T-cell (primary cell): Measurements from ENCODE around the gene JAKMIP1. TPM values are rescaled to one million over a fixed set of nuclear protein-coding genes. Genes with fewer than 3 reads are reported as not detected.
A peak's percentile ranks its signal among the peaks of the same experiment; 100 is the strongest.

Experiments used
- ATAC-seq, 4 experiments: fragments of 200-7000 bp in 3 of 4; fragments of 150-1000 bp in 1 of 4; cut with Tn5 transposase; replicated peaks in 1 of 4; 1 replicate in 3 of 4; 2 replicates in 1 of 4; pipeline ENCODE4 v1.10.0; 2021; ENCODE audit warnings: moderate library complexity in 3 of 4, mild to moderate bottlenecking in 2 of 4, moderate number of reproducible peaks in 1 of 4
- CTCF ChIA-PET, 2 donors: fragments of 300-600 bp; sonication (Branson Sonifier 250); formaldehyde crosslinking; loops; one replicate each; lab custom pipeline; 2022; ENCODE audit warnings: antibody characterized with exemption in 2 of 2; lab: Charles Lee
- POLR2A ChIA-PET, 2 donors: fragments of 300-600 bp; sonication (Branson Sonifier 250); formaldehyde crosslinking; loops; one replicate each; lab custom pipeline; 2022; ENCODE audit warnings: antibody characterized with exemption in 2 of 2; lab: Charles Lee
- DNase-seq, 35 experiments: peaks; one replicate each; pipeline versions ENCODE4 v3.0.0 to v3.0.0-alpha.2; 2013 to 2023
- H3K27ac ChIP-seq: one replicate; pipeline ENCODE4 v1.5.1; 2013; ENCODE audit warnings: low read length
- H3K27me3 ChIP-seq, 2 experiments: replicated peaks in 1 of 2; 1 replicate in 1 of 2; 2 replicates in 1 of 2; pipeline versions ENCODE4 v1.6.1 to v1.7.0; 2013; ENCODE audit warnings: low read length in 1 of 2, mixed read lengths in 1 of 2; ENCODE audit not compliant: control insufficient read depth in 2 of 2, insufficient read depth in 2 of 2; ENCODE audit errors: extremely low read depth in 1 of 2
- H3K36me3 ChIP-seq, 2 donors: 1 replicate in 1 of 2; 2 replicates in 1 of 2; pipeline versions ENCODE4 v1.6.1 to v1.7.0; 2013; ENCODE audit warnings: low read length in 1 of 2; ENCODE audit not compliant: control insufficient read depth in 2 of 2, insufficient read depth in 1 of 2; ENCODE audit errors: extremely low read depth in 1 of 2
- H3K4me1 ChIP-seq, 2 experiments: 1 replicate in 1 of 2; 2 replicates in 1 of 2; pipeline versions ENCODE4 v1.6.1 to v1.7.0; 2013; ENCODE audit warnings: low read length in 2 of 2, mixed read lengths in 1 of 2; ENCODE audit not compliant: insufficient read depth in 2 of 2, control insufficient read depth in 1 of 2; ENCODE audit errors: extremely low read depth in 1 of 2
- H3K4me3 ChIP-seq, 2 donors: 1 replicate in 1 of 2; 2 replicates in 1 of 2; pipeline versions ENCODE4 v1.5.1 to v1.7.0; 2013; ENCODE audit warnings: mild to moderate bottlenecking in 2 of 2, low read length in 1 of 2, moderate library complexity in 1 of 2; ENCODE audit not compliant: control insufficient read depth in 1 of 2; ENCODE audit errors: extremely low read depth in 1 of 2
- H3K9me3 ChIP-seq: 2 replicates; pipeline ENCODE4 v1.7.0; 2013
- H3K27ac Mint-ChIP-seq, 2 donors: one replicate each; pipeline ENCODE4 v1.8.0; 2020 to 2021; ENCODE audit warnings: mild to moderate bottlenecking in 2 of 2, mixed read lengths in 2 of 2
- H3K27me3 Mint-ChIP-seq, 2 donors: one replicate each; pipeline ENCODE4 v1.8.0; 2021 to 2022; ENCODE audit warnings: mixed read lengths in 2 of 2
- H3K36me3 Mint-ChIP-seq: one replicate; pipeline ENCODE4 v1.8.0; 2021; ENCODE audit warnings: mixed read lengths
- H3K4me1 Mint-ChIP-seq, 3 donors: one replicate each; pipeline ENCODE4 v1.8.0; 2020 to 2022; ENCODE audit warnings: mixed read lengths in 3 of 3, mild to moderate bottlenecking in 1 of 3
- H3K4me3 Mint-ChIP-seq, 3 donors: one replicate each; pipeline ENCODE4 v1.8.0; 2020 to 2022; ENCODE audit warnings: mild to moderate bottlenecking in 3 of 3, mixed read lengths in 3 of 3, moderate library complexity in 3 of 3
- H3K9me3 Mint-ChIP-seq, 3 donors: one replicate each; pipeline ENCODE4 v1.8.0; 2020 to 2022; ENCODE audit warnings: mixed read lengths in 3 of 3
- WGBS: methylation state at CpG from one replicate; pipeline ENCODE4 v1.1.5; 2013; ENCODE audit warnings: missing lambda C conversion rate; ENCODE audit not compliant: insufficient coverage; 5-methylcytosine and 5-hydroxymethylcytosine counted together
- total RNA-seq, 35 experiments: library from RNA in 6 of 35; stranded (reverse) in 6 of 35; fragments of 120-200 nt in 1 of 35; gene quantifications; one replicate each; pipeline versions ENCODE4 v1.2.1 to v1.2.4 and lab custom pipeline; 2013 to 2026

Gene JAKMIP1
- total RNA-seq, 5 donors from 2014 or later (not counting 1 experiment from before 2014, with no cell fraction given): 3.5 to 14.0 (median 6.1) TPM

DNA sequence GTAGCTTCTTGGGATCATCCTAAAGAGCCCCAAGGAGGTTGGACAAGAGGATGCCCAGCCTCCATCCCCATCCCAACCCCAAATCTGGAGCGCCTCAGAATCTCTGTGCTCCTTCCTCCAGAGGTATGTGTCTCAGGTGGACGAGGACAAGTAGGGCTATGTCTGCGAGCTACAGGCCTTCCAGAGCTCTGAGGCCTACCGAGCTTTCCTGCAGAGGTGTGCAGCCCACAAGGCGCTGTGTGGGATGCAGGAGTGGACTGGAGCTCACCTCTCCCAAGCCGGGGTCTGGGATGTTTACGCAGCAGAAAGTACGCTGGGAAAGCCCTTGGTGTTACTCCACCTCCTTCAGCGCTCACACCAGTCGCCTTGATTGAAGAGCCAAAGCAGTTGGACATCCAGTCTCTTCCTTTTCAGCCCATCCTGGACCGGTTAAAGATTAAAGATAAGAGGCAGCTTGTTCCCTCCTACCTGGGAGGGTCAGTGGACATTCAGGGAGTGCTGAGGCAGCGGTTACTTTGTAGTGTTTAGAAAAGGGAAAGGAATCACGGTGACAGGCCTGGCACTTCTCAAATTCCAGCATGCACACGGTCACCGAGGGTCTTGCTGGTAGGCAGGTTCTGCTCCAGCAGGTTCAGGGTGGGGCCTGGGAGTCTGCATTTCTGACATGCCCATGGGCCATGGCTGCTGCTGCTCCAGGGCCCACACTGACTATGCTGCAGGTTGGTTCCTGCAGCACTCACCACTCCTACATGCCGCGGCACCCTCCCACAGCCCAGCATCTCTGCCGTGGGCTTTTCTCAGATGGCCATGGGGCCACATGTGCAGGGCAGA is 29.5 kb upstream of the JAKMIP1 start:
- H3K9me3 Mint-ChIP-seq: no peaks in the 10 kb centered on the region
- H3K4me1 Mint-ChIP-seq: no peaks in the 10 kb centered on the region
- H3K4me3 Mint-ChIP-seq: no peak overlapping the region
- 80% methylated on average over 14 of the region's 18 CpGs for WGBS
- DNase-seq (no peak), ATAC-seq (no peak)
- Histone ChIP-seq H3K4me1 (peaks cover 0 to 3% of the 10 kb centered on the region in 2 experiments), H3K36me3 (no peaks in the 10 kb centered on the region), H3K9me3 (no peaks in the 10 kb centered on the region), H3K4me3 (no peak overlapping the region), H3K27ac (no peak overlapping the region), H3K27me3 (peaks cover 0 to 33% of the 10 kb centered on the region in 2 experiments)
- H3K27ac Mint-ChIP-seq: no peak overlapping the region
- ChIA-PET POLR2A (no interaction called here), CTCF (no interaction called here)
- no peaks in the 10 kb centered on the region for H3K36me3 Mint-ChIP-seq
- H3K27me3 Mint-ChIP-seq: peaks cover under 1 to 23% of the 10 kb centered on the region in 2 donors

DNA sequence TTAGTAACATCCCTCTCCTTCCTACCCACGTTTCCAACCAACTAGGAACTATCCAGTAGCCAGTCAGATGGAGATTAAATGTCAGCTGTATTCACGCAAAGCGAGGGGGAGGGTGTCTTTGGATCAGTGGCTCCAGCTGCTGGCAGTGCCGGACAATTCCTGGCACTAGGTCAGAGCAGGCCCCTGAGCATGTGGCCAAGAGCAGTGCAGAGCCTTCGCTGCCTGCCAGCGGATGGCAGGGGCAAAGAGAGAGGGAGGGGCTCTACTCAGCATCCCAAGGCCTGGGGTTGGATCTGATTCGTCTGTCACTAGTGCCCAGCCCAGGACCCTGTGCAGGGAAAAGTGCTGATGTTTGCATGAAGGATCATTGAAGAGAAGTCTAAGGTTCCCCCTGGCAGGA is 28.7 kb upstream of the JAKMIP1 start:
- peaks cover 5 to 28% of the 10 kb centered on the region in 2 donors for H3K27me3 Mint-ChIP-seq
- no peaks in the 10 kb centered on the region for H3K36me3 Mint-ChIP-seq
- no peak overlapping the region for H3K4me3 Mint-ChIP-seq
- Histone ChIP-seq H3K27ac (no peak overlapping the region), H3K27me3 (peaks cover 0 to 35% of the 10 kb centered on the region in 2 experiments), H3K4me1 (peaks cover 0 to 3% of the 10 kb centered on the region in 2 experiments), H3K9me3 (no peaks in the 10 kb centered on the region), H3K36me3 (no peaks in the 10 kb centered on the region), H3K4me3 (no peak overlapping the region)
- no peak for ATAC-seq
- CTCF ChIA-PET: no interaction called here
- no peak for DNase-seq
- no peak overlapping the region for H3K27ac Mint-ChIP-seq
- H3K4me1 Mint-ChIP-seq: no peaks in the 10 kb centered on the region
- H3K9me3 Mint-ChIP-seq: no peaks in the 10 kb centered on the region
- POLR2A ChIA-PET: no interaction called here
- WGBS: 85% methylated on average over 6 of the region's 7 CpGs

- Histone ChIP-seq H3K9me3 (no peaks in the 10 kb centered on the region), H3K27me3 (peaks cover 0 to 37% of the 10 kb centered on the region in 2 experiments), H3K36me3 (no peaks in the 10 kb centered on the region), H3K27ac (no peak overlapping the region), H3K4me3 (no peak overlapping the region), H3K4me1 (peaks cover 0 to 3% of the 10 kb centered on the region in 2 experiments)
- Mint-ChIP-seq H3K9me3 (no peaks in the 10 kb centered on the region), H3K27me3 (peaks cover 11 to 32% of the 10 kb centered on the region in 2 donors), H3K4me3 (no peak overlapping the region), H3K36me3 (no peaks in the 10 kb centered on the region), H3K27ac (no peak overlapping the region), H3K4me1 (no peaks in the 10 kb centered on the region)
- CTCF ChIA-PET: no interaction called here
- ATAC-seq (no peak), DNase-seq (no peak)
- POLR2A ChIA-PET: no interaction called here
- WGBS: 81% methylated on average over 10 of the region's 16 CpGs
Measured at GRCh38 chr4:6228158-6229067, 28.1 kb upstream of the JAKMIP1 start.

DNA sequence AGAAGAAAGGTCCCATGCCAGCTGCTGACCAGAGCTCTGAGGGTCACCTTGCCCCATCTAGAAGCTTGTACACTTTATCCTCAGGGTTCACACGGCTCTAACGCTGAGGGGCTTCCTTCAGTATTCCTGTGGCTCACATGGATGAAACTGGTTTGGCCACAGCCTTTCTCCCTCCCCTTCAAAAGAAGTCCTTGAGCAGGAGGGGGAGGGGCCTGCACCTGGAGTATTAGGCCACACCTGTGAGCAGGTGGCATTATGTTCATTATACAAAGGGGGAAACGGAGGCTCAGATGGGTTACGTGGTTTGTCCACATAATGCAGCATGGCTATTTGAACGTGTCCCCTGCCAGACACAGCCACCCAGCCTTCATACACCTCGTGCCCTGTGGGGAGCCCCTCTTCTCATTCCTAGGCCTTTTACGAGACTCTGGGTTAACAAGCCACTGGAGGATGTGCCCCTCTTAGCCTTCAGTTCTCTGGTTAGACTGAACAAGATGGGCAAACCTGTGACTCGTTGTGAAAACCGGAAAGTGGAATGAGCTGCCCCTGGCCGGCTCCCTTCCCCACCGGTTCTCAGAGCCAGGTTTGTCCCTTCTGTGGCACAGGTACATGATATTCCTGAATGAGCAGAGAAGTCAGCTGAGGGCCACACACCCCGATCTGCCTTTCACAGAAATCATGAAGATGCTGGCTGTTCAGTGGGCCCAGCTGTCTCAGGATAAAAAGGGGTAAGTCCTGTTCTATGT is 27.2 kb upstream of the JAKMIP1 start:
- no peak for ATAC-seq
- H3K27ac Mint-ChIP-seq: no peak overlapping the region

DNA sequence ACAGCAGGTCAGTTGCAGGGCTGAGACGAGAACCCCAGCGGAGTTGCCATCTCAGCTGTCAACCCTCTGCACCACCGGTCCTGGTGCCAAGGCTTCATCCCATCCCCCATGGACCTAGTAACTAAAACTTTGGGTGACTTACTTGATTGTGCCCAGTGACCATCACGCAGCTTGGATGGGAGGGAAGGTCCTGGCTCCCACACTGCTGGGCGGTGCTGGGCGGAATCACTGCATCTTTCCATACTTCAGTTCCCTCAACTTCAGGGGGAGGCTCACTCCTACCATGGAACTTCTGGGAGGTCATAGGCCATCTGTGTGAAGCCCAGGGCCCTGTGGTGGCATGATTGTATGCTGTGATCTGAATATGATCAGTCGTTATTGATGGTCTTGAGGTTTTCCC is 26.2 kb upstream of the JAKMIP1 start:
- no peak for ATAC-seq
- Mint-ChIP-seq H3K9me3 (peaks cover 0 to 2% (median 0%) of the 10 kb centered on the region in 3 donors), H3K27ac (no peak overlapping the region), H3K27me3 (peaks cover 21 to 43% of the 10 kb centered on the region in 2 donors), H3K4me1 (peaks cover 0 to 2% (median 0%) of the 10 kb centered on the region in 3 donors), H3K36me3 (no peaks in the 10 kb centered on the region), H3K4me3 (no peak overlapping the region)
- ChIA-PET CTCF (no interaction called here), POLR2A (no interaction called here)
- no peak overlapping the region for H3K4me3 ChIP-seq
- peaks cover 5 to 51% of the 10 kb centered on the region in 2 experiments for H3K27me3 ChIP-seq
- H3K36me3 ChIP-seq: no peaks in the 10 kb centered on the region
- no peak for DNase-seq
- H3K27ac ChIP-seq: no peak overlapping the region
- peaks cover 3% of the 10 kb centered on the region for H3K9me3 ChIP-seq
- 100% methylated on average over 2 of the region's 7 CpGs for WGBS
- H3K4me1 ChIP-seq: peaks cover 0 to 5% of the 10 kb centered on the region in 2 experiments

More for the DNA sequence above, 27.2 kb upstream of the JAKMIP1 start:
- DNase-seq: peak in 1 of 35 experiments; percentile 3
- CTCF ChIA-PET: no interaction called here
- H3K4me1 ChIP-seq: peaks cover 0 to 3% of the 10 kb centered on the region in 2 experiments
- 82% methylated on average over 8 of the region's 12 CpGs for WGBS
- no peak overlapping the region for H3K4me3 Mint-ChIP-seq
- peaks cover 5 to 45% of the 10 kb centered on the region in 2 experiments for H3K27me3 ChIP-seq
- no peaks in the 10 kb centered on the region for H3K36me3 ChIP-seq
- H3K4me3 ChIP-seq: no peak overlapping the region
- H3K4me1 Mint-ChIP-seq: no peaks in the 10 kb centered on the region
- H3K36me3 Mint-ChIP-seq: no peaks in the 10 kb centered on the region
- peaks cover under 1% of the 10 kb centered on the region for H3K9me3 ChIP-seq
- H3K9me3 Mint-ChIP-seq: no peaks in the 10 kb centered on the region
- peaks cover 19 to 38% of the 10 kb centered on the region in 2 donors for H3K27me3 Mint-ChIP-seq
- POLR2A ChIA-PET: no interaction called here
- H3K27ac ChIP-seq: no peak overlapping the region

GRCh38 chr4:6225469-6225868 is 25.1 kb upstream of the JAKMIP1 start:
- peaks cover 5 to 61% of the 10 kb centered on the region in 2 experiments for H3K27me3 ChIP-seq
- ChIA-PET POLR2A (no interaction called here), CTCF (no interaction called here)
- Mint-ChIP-seq H3K9me3 (peaks cover 0 to 2% (median 0%) of the 10 kb centered on the region in 3 donors), H3K36me3 (no peaks in the 10 kb centered on the region), H3K4me3 (no peak overlapping the region), H3K4me1 (peaks cover 0 to 2% (median 0%) of the 10 kb centered on the region in 3 donors), H3K27ac (no peak overlapping the region), H3K27me3 (peaks cover 29 to 53% of the 10 kb centered on the region in 2 donors)
- H3K4me3 ChIP-seq: no peak overlapping the region
- no peak overlapping the region for H3K27ac ChIP-seq
- H3K9me3 ChIP-seq: peaks cover 3% of the 10 kb centered on the region
- peaks cover 0 to 6% of the 10 kb centered on the region in 2 experiments for H3K4me1 ChIP-seq
- ATAC-seq: no peak
- DNase-seq: peak in 2 of 35 experiments; percentile 14 to 26
- H3K36me3 ChIP-seq: no peaks in the 10 kb centered on the region
- whole genome bisulfite sequencing: 63% methylated on average over 5 of the region's 7 CpGs
